Activated CD4-positive, alpha-beta memory T cell treated with anti-CD3 and anti-CD28 coated beads for 36 hours (primary cell): Measurements from ENCODE around the gene RNF125. TPM values are rescaled to one million over a fixed set of nuclear protein-coding genes. Genes with fewer than 3 reads are reported as not detected.
A peak's percentile ranks its signal among the peaks of the same experiment; 100 is the strongest.

Experiments used
- CTCF ChIA-PET: fragments of 350-600 bp; sonication (Branson Sonifier 250); formaldehyde crosslinking; loops from one replicate; lab custom pipeline; 2021; ENCODE audit warnings: antibody characterized with exemption, inconsistent platforms; lab: Charles Lee
- POLR2A ChIA-PET: fragments of 350-600 bp; sonication (Branson Sonifier 250); formaldehyde crosslinking; loops from one replicate; lab custom pipeline; 2021; ENCODE audit warnings: antibody characterized with exemption; lab: Charles Lee
- DNase-seq: peaks from one replicate; pipeline ENCODE4 v3.0.0-alpha.2; 2020
- H3K27ac Mint-ChIP-seq: one replicate; pipeline ENCODE4 v1.8.0; 2021; ENCODE audit warnings: mixed read lengths
- H3K27me3 Mint-ChIP-seq: one replicate; pipeline ENCODE4 v1.8.0; 2021; ENCODE audit warnings: mixed read lengths
- H3K36me3 Mint-ChIP-seq: one replicate; pipeline ENCODE4 v1.8.0; 2021; ENCODE audit warnings: mixed read lengths
- H3K4me1 Mint-ChIP-seq: one replicate; pipeline ENCODE4 v1.8.0; 2021; ENCODE audit warnings: low read depth, mixed read lengths
- H3K4me3 Mint-ChIP-seq: one replicate; pipeline ENCODE4 v1.8.0; 2021; ENCODE audit warnings: mild to moderate bottlenecking, mixed read lengths
- H3K9me3 Mint-ChIP-seq: one replicate; pipeline ENCODE4 v1.8.0; 2021; ENCODE audit warnings: mixed read lengths
- intact Hi-C: fragments of 100-400 bp; cut with micrococcal nuclease; formaldehyde crosslinking; loops from one replicate; pipeline ENCODE4 v1.15.1; 2023
- total RNA-seq, 2 experiments: library from RNA; stranded (reverse); gene quantifications; one replicate each; pipeline ENCODE4 v1.2.3, GENCODE V29; 2021

The RNF125 gene
- 10 to 100 TPM; 36.8 to 37.6 TPM for total RNA-seq

- no peaks in the 10 kb centered on the region for H3K27me3 Mint-ChIP-seq
- peak within 1 kb of the TSS; percentile 97 for H3K27ac Mint-ChIP-seq
- intact Hi-C loops: loop anchor here (1.0 kb wide), 6 partner anchors 18 to 75 kb away; partner anchors contain the start of gene TRAPPC8
- peak; percentile 90 for DNase-seq
- ChIA-PET CTCF (interaction anchor here (0.6 to 3.2 kb wide), 22 partner anchors 9 to 320 kb away, joined by 3 to 34 read pairs (median 4); partner anchors contain the start of genes RNF138 and TRAPPC8), POLR2A (interaction anchor here (0.6 to 3.7 kb wide), 17 partner anchors 8 to 360 kb away, joined by 3 to 44 read pairs (median 7); partner anchors contain the start of genes RNF138 and TRAPPC8)
- peak within 1 kb of the TSS; percentile 100 for H3K4me3 Mint-ChIP-seq
- H3K36me3 Mint-ChIP-seq: peaks cover 17% of the 10 kb centered on the region
- peaks cover 40% of the 10 kb centered on the region for H3K4me1 Mint-ChIP-seq
- no peaks in the 10 kb centered on the region for H3K9me3 Mint-ChIP-seq
Observed at GRCh38 chr18:32018331-32019250, at the start of gene RNF125. RNF125 (plus strand) TSS chr18:32018825; CDS start chr18:32018864, 39 bp downstream.

DNA sequence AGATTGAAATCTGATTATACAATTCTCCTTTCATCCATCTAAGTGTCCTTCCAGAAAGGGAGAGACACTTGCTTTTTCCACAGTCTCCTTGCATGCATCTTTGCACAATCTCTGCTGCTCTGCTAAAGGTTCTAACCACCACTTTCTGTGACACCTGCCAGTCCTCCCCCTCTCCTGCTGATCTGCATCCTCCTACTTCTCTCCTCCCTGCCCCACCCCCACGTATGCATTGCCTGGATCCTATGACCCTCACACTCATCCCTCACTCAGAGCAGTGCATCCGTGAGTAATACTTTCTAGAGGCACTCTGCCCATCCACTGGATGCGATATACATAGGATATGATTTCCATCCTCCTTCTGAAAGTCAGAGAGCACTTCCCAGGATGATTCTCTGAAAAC, 48.0 kb upstream of the RNF125 start:
- H3K4me3 Mint-ChIP-seq: no peak overlapping the region
- H3K9me3 Mint-ChIP-seq: peaks cover 26% of the 10 kb centered on the region
- DNase-seq: no peak
- H3K4me1 Mint-ChIP-seq: no peaks in the 10 kb centered on the region
- intact Hi-C loops: loop anchor here (10.0 kb wide), 1 partner anchor 56 kb away; no protein-coding TSS in a partner anchor
- peaks cover 5% of the 10 kb centered on the region for H3K36me3 Mint-ChIP-seq
- ChIA-PET POLR2A (no interaction called here), CTCF (no interaction called here)
- no peak overlapping the region for H3K27ac Mint-ChIP-seq
- H3K27me3 Mint-ChIP-seq: no peaks in the 10 kb centered on the region

DNA sequence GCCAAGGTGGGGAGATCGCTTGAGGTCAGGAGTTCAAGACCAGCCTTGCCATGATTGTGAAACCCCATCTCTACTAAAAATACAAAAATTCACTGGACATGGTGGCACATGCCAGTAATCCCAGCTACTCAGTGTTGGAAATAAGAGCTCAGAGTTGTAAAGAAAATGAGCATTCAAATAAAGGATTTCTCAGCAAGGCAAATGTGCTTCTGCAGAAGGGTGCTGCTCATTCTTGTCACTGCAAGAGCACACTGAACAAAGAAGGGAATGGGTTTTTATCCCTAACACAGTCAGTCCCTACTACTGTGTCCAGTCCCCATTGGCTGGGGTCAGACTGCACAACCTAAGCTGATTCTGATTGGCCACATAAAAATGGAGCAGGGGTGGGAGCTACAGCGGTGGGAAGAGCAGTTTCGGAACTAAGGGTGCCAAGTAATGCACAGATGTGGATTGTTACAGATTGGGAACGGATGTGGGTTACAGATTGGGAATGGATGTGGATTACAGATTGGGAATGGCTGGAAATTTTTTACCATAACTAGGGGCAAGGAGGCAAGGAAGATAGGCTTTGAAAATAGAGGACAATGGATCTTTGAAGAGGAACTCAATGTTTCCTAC, 44.6 kb upstream of the RNF125 start:
- H3K27me3 Mint-ChIP-seq: no peaks in the 10 kb centered on the region
- peaks cover 39% of the 10 kb centered on the region for H3K9me3 Mint-ChIP-seq
- peaks cover 8% of the 10 kb centered on the region for H3K36me3 Mint-ChIP-seq
- no peak overlapping the region for H3K4me3 Mint-ChIP-seq
- CTCF ChIA-PET: no interaction called here
- no peak for DNase-seq
- H3K27ac Mint-ChIP-seq: no peak overlapping the region
- POLR2A ChIA-PET: interaction anchor here (0.6 kb wide), 1 partner anchor 13 kb away, joined by 3 read pairs; no protein-coding TSS in a partner anchor
- no peaks in the 10 kb centered on the region for H3K4me1 Mint-ChIP-seq
- intact Hi-C loops: loop anchor here (10.0 kb wide), 1 partner anchor 59 kb away; no protein-coding TSS in a partner anchor

DNA sequence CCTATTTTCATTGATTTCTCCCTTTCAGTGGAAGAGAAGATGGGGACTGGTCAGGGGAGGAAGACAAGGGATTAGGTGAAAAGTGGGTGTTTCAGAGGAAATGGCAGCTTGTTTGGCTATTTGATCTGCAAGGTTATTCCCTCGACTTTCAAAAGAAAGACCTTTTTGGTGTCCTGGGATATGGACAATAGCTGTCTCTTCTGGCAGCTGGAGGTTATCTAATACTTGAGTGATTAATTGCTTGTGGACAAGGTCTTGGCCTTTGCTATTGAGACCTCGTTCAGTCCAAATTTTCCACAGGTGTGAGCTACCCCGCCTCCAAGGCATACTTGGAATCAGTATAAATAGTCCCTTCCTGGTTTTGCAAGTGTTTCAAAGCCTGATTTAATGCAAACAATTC, 42.4 kb upstream of the RNF125 start:
- POLR2A ChIA-PET: no interaction called here
- CTCF ChIA-PET: interaction anchor here (1.5 to 2.3 kb wide), 8 partner anchors 10 to 421 kb away, joined by 3 to 12 read pairs (median 4); partner anchors contain the start of gene TRAPPC8
- intact Hi-C loops: loop anchor here (10.0 kb wide), 1 partner anchor 61 kb away; no protein-coding TSS in a partner anchor
- peaks cover 11% of the 10 kb centered on the region for H3K36me3 Mint-ChIP-seq
- no peak overlapping the region for H3K27ac Mint-ChIP-seq
- H3K27me3 Mint-ChIP-seq: no peaks in the 10 kb centered on the region
- peaks cover 44% of the 10 kb centered on the region for H3K9me3 Mint-ChIP-seq
- no peak overlapping the region for H3K4me3 Mint-ChIP-seq
- no peaks in the 10 kb centered on the region for H3K4me1 Mint-ChIP-seq
- no peak for DNase-seq

- ChIA-PET POLR2A (interaction anchor here (1.1 kb wide), 1 partner anchor 42 kb away, joined by 3 read pairs; no protein-coding TSS in a partner anchor), CTCF (interaction anchor here (0.6 to 2.3 kb wide), 19 partner anchors 8 to 422 kb away, joined by 3 to 12 read pairs (median 3); partner anchors contain the start of genes RNF125 and TRAPPC8)
- Mint-ChIP-seq H3K27ac (no peak overlapping the region), H3K9me3 (peaks cover 39% of the 10 kb centered on the region), H3K27me3 (no peaks in the 10 kb centered on the region), H3K4me1 (no peaks in the 10 kb centered on the region), H3K36me3 (peaks cover 11% of the 10 kb centered on the region), H3K4me3 (no peak overlapping the region)
- DNase-seq: peak; percentile 38
- intact Hi-C loops: loop anchor here (1.0 to 10.0 kb wide), 2 partner anchors 63 to 236 kb away; no protein-coding TSS in a partner anchor
Observed at GRCh38 chr18:31977270-31977872, 41.3 kb upstream of the RNF125 start.

- DNase-seq: no peak
- Mint-ChIP-seq H3K4me3 (no peak overlapping the region), H3K27me3 (no peaks in the 10 kb centered on the region), H3K9me3 (peaks cover 35% of the 10 kb centered on the region), H3K4me1 (peaks cover 11% of the 10 kb centered on the region), H3K27ac (no peak overlapping the region), H3K36me3 (peaks cover 11% of the 10 kb centered on the region)
- intact Hi-C loops: loop anchor here (10.0 kb wide), 1 partner anchor 64 kb away; no protein-coding TSS in a partner anchor
- POLR2A ChIA-PET: no interaction called here
- CTCF ChIA-PET: interaction anchor here (1.4 kb wide), 1 partner anchor 14 kb away, joined by 6 read pairs; no protein-coding TSS in a partner anchor
Observed at GRCh38 chr18:31978616-31979015, 40.0 kb upstream of the RNF125 start.

- Mint-ChIP-seq H3K27me3 (no peaks in the 10 kb centered on the region), H3K4me1 (peaks cover 21% of the 10 kb centered on the region), H3K36me3 (peaks cover 6% of the 10 kb centered on the region), H3K4me3 (no peak overlapping the region), H3K9me3 (peaks cover 24% of the 10 kb centered on the region), H3K27ac (no peak overlapping the region)
- intact Hi-C loops: loop anchor here (10.0 kb wide), 1 partner anchor 65 kb away; no protein-coding TSS in a partner anchor
- ChIA-PET CTCF (no interaction called here), POLR2A (no interaction called here)
- no peak for DNase-seq
Observed at GRCh38 chr18:31979714-31980113, 38.9 kb upstream of the RNF125 start.

GRCh38 chr18:31980863-31981262, 37.8 kb upstream of the RNF125 start:
- POLR2A ChIA-PET: interaction anchor here (0.6 kb wide), 1 partner anchor 12 kb away, joined by 3 read pairs; no protein-coding TSS in a partner anchor
- no peak for DNase-seq
- H3K4me3 Mint-ChIP-seq: no peak overlapping the region
- CTCF ChIA-PET: no interaction called here
- peaks cover 25% of the 10 kb centered on the region for H3K4me1 Mint-ChIP-seq
- H3K27me3 Mint-ChIP-seq: no peaks in the 10 kb centered on the region
- H3K9me3 Mint-ChIP-seq: peaks cover 17% of the 10 kb centered on the region
- no peak overlapping the region for H3K27ac Mint-ChIP-seq
- intact Hi-C loops: no loop called here
- H3K36me3 Mint-ChIP-seq: peaks cover 6% of the 10 kb centered on the region

GRCh38 chr18:31983020-31983419, 35.6 kb upstream of the RNF125 start:
- DNase-seq: no peak
- Mint-ChIP-seq H3K9me3 (peaks cover 15% of the 10 kb centered on the region), H3K27ac (no peak overlapping the region), H3K36me3 (peaks cover 6% of the 10 kb centered on the region), H3K4me3 (no peak overlapping the region), H3K4me1 (peaks cover 25% of the 10 kb centered on the region), H3K27me3 (no peaks in the 10 kb centered on the region)
- intact Hi-C loops: no loop called here
- ChIA-PET CTCF (no interaction called here), POLR2A (no interaction called here)

GRCh38 chr18:31983976-31984375, 34.6 kb upstream of the RNF125 start:
- Mint-ChIP-seq H3K27ac (no peak overlapping the region), H3K4me1 (peaks cover 25% of the 10 kb centered on the region), H3K9me3 (peaks cover 5% of the 10 kb centered on the region), H3K27me3 (no peaks in the 10 kb centered on the region), H3K4me3 (no peak overlapping the region), H3K36me3 (peaks cover 3% of the 10 kb centered on the region)
- POLR2A ChIA-PET: no interaction called here
- no peak for DNase-seq
- intact Hi-C loops: no loop called here
- CTCF ChIA-PET: interaction anchor here (1.8 kb wide), 1 partner anchor 41 kb away, joined by 4 read pairs; the partner anchor contains the start of gene TRAPPC8

GRCh38 chr18:31990823-31991222, 27.8 kb upstream of the RNF125 start:
- CTCF ChIA-PET: no interaction called here
- H3K27ac Mint-ChIP-seq: no peak overlapping the region
- H3K4me1 Mint-ChIP-seq: no peaks in the 10 kb centered on the region
- DNase-seq: no peak
- no peaks in the 10 kb centered on the region for H3K36me3 Mint-ChIP-seq
- POLR2A ChIA-PET: no interaction called here
- H3K4me3 Mint-ChIP-seq: no peak overlapping the region
- H3K27me3 Mint-ChIP-seq: no peaks in the 10 kb centered on the region
- H3K9me3 Mint-ChIP-seq: no peaks in the 10 kb centered on the region
- intact Hi-C loops: no loop called here
